Fibroblast of skin of back (primary cell): ENCODE measurements around the gene AGAP4.
"Not testable (repeated sequence)": the region's sequence is repeated elsewhere in the genome, so short reads cannot be mapped to it uniquely, and the experiment has no call there.

Source experiments
- DNase-seq: peaks from one replicate; pipeline ENCODE4 v3.0.0-alpha.2; 2013

The AGAP4 gene

DNA sequence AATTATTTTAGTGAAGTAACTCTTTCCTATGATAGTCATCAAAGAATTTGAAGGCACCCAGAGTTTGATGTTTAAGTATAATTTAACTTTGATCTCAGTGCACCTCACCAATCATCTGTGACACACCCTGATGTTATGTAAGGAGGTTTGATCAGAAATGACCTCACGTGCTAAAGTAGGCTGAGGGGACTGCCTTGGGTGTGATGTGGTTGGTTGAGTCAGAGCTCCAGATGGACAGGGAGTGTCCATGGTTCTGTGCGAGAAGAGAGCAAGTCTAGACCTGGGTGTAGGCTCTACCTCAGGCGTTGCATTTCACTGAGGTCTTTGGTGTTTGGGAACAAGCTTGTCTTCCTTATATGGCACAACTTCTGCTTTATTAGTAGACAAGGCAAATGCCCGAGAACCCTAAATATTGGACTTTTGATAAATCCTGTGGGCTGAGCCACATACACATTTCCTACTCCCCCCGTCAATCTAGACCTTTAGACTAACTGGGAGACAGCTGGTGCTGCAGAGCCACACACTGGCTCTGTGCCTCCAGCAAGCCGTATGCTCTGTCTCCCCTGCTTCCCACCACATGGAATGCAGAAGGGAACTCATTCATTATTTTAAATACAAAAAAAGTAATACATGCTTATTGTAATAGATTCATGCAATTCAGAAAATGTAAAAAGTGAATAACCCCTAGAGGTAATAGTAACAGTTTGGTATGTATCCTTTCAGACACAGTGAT, 56.4 kb downstream of the AGAP4 start:
- DNase-seq = not testable (repeated sequence)

DNA sequence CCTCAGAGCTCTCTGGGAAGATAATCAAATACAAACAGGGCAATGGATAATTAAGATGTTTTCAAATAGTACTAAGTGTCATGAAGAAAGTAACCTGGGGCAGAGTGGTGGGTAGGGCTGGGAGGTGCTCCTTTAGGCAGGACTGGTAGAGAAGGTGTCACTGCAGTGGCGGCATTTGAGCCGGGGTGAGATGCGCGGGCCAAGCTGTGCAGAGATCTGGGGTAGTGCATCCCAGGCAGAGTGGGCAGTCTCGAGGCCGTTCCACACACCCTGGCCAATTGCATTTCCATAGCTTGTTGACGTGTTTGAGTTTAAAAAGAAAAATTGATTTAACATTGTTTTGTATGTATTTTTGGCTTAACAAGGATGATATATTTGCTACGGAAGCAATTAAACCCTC, 57.3 kb downstream of the AGAP4 start:
- not testable (repeated sequence) for DNase-seq

DNA sequence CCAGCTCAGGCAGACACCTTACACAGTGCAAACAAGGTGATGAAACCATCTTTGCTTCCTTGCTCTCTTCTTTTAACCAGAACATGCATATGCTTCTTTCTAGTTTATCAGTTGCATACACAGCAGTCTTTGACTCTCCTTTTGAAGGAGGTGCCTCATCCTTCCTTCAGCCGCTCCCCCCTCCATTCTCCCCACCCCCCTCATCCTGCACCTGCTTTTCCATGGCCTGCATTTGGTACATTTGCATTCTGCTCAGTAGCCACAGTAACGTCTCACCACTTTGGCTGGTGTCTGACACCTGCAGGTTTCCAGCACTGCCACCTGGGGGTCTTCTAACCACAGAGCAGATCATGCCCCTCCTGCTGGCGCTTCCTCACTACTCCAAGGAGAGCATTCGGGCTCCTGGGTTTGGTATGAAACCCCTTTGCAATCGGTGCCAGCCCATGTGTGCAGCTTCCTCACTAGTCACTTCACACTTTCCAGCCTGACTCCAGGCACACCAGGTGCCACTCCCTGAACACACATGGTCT, 60.0 kb downstream of the AGAP4 start:
- not testable (repeated sequence) for DNase-seq

DNA sequence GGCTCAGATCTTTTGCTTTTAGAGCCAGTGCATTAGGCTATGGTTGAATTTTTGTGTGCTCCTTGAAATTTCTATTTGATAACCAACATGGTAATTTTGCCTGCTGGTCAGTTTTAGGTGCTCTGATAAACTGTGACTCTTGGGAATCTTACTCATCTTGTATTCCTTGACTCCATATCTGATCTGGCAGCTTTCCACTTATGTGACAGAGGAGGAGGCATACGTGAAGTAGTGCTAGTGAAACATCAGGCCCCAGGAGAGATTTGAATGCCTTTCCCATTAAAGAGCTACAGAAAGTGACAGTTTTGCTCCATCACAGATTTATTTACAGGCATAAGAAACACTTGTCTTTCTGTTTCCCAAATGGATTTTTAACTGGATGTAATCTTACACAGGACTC, 61.1 kb downstream of the AGAP4 start:
- DNase-seq = not testable (repeated sequence)
